GM19397 (cell line): ENCODE results near the gene LCT.
"Not testable (repeated sequence)": the region's sequence is repeated elsewhere in the genome, so short reads cannot be mapped to it uniquely, and the experiment has no call there.

Experiments used
- ATAC-seq: cut with Tn5 transposase; IDR thresholded peaks from one replicate; pipeline ENCODE4 v1.9.1; 2021; ENCODE audit warnings: mild to moderate bottlenecking, moderate library complexity; ENCODE audit not compliant: unreplicated experiment

LCT gene

DNA sequence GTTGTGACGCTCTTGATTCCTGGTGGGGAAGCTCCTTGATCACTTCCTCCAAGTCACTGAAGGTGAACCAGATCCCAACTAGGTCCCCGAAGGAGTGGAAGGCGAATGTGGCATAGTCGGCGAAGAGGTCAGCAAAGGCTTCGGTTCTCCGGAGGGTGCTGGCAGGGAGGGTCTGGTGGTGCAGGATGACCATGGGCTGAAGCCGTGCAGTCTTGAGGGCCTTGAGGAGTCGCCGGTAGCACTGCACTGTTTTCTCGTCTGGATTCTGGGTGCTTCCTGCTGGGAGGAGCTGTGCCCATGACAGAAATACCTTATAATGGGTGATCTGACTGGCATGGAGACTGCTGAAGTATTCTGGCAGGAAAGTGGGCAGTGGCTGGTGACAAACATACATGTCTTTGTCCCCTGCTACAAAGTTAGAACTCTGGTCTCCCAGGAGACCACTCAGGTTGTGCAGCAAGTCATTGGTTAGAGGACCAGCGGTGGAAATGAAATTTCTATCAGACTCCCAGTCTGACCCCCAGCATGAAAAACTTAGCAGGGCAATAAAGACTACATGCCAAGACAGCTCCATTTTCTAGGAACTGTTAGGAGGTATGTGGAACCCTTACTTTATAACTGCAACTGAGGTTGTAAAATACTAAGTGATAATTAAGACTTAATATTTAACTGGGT, at the start of gene LCT:
TSS of gene LCT (minus strand) at position 589 of the 675 bp plus-strand sequence. CDS start at position 574, 15 bp downstream.
- ATAC-seq, result no peak

DNA sequence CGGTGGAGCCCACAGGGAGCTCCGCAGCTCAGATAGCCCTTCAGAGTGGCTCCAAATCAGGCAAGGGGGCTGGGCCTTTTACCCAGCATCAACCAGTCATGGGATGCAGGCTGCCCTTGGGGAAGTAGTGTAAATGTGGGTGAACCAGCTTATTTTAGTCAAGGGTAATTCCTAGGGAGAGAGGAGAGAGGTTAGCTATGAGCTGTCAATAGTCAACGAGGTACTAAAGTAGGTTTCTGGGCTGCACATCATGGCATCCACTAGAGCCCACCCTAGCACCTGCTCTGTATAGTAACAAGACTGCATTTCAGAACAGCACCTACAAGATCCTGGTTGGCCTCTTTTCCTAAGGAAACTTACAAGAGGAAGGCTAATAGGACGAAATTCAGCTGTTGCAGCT, 48.7 kb upstream of the LCT start:
- no peak for ATAC-seq

DNA sequence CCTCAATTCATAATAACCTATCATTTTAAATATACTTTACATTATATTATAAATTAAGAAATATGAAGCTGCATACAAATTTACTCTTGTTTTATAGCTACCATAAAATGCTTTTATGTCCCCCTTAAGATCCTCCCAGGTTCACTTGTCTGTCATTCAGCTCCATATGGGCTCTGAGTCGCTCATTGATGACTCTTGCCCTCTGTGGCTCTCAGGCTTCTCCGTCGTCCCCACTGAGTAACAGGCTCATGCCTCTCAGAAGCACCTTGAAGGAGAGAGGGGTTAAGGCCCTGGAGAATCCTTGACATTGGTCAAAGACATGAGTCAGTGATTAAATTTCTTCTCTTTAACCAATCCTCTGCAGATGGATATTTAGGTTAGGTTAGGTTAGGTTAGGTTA, 45.4 kb upstream of the LCT start:
- no peak for ATAC-seq

- not testable (repeated sequence) for ATAC-seq
Measured at GRCh38 chr2:135876770-135877169, 39.8 kb upstream of the LCT start.

- peak; percentile 91 for ATAC-seq
Measured at GRCh38 chr2:135876066-135876711, 39.2 kb upstream of the LCT start, which contains the start of gene MCM6. MCM6 (minus strand) TSS chr2:135876443; CDS start chr2:135876365, 78 bp downstream.

DNA sequence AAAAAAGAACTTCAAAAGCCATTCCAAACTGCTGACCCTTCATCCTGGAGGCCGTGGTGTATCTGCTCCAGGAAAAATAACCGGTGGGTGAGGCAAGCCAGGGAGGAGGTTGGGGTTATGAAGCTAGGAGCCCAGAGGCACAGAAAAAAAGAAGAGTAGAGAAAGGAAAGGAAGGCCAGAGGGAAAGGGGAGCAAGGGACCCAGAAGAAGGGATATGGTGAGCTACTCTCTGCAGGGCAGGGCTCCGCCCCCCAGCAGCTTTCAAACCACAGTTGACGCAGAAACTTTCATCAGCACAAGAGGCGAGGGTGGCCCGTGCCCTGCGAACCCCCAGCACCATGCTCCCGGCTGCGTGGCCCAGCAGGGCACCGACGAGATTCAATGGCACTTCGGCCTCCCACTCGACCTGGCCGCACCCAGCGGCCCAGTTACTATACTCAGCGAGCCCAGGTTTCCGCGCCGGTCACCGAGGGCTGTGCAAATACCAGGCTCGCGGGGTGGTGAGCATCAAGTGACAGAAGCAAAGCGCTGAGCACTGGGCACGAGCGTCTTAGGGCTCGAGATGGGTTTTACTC, 38.6 kb upstream of the LCT start:
- ATAC-seq, result peak; percentile 59

DNA sequence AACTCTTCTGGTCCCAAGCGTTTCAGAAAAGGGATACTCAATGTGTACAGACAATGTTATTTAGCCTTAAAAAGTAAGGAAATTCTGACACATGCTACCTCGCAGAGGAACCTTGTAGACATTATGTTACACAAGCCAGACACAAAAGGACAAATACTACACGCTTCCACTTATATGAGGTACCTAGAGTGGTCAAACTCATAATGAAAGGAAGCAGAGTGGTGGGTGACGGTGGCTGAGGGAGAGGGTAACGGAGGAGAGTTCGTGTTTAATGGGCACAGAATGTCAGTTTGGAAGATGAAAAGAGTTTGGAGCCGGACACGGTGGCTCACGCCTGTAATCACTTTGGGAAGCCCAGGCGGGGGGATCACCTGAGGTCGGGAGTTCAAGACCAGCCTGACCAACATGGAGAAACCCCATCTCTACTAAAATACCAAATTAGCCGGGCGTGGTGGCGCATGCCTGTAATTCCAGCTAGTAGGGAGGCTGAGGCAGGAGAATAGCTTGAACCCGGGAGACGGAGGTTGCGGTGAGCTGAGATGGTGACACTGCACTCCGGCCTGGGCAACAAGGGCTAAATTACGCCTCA, 37.9 kb upstream of the LCT start:
- ATAC-seq, result no peak

- no peak for ATAC-seq
Measured at GRCh38 chr2:135870571-135870970, 33.6 kb upstream of the LCT start.

DNA sequence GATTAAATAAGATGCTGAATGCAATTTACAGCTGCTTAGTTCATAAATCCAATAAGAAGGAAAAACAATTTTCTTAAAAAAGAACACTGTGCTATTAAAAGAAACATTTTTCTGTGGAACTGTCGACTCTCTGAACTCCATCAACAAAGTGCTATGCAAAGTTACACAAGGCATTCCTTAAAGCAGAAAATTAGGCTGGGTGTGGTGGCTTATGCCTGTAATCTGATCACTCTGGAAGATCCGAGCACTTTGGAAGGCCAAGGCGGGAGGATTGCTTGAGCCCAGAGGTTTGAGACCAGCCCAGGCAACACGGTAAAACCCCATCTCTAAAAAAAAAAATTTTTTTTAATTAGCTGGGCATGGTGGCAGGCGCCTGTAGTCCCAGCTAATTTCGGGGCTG, 26.2 kb upstream of the LCT start:
- ATAC-seq, result no peak

- no peak for ATAC-seq
Measured at GRCh38 chr2:135862718-135863117, 25.7 kb upstream of the LCT start.

- no peak for ATAC-seq
Measured at GRCh38 chr2:135853401-135853800, 16.4 kb upstream of the LCT start.

DNA sequence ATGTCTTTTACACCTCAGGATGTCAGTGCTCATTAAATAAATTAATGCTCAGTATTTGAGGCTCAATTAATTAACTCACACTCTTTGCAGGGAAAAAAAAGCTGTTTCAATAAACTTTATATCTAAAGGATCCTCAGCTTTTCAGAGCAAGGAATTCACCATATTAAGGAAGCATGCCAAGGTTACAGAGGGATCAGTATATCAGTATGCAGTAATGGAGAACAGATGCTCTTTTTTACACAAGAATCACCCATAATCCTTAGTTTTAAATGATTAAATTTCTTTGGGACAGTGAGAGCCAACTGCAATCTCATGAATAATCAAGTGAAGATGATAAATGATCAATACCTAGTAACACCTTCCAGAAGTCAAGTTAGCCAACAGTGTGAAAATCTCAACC, 14.9 kb upstream of the LCT start:
- ATAC-seq, result no peak

- no peak for ATAC-seq
Measured at GRCh38 chr2:135850892-135851668, 14.1 kb upstream of the LCT start.

DNA sequence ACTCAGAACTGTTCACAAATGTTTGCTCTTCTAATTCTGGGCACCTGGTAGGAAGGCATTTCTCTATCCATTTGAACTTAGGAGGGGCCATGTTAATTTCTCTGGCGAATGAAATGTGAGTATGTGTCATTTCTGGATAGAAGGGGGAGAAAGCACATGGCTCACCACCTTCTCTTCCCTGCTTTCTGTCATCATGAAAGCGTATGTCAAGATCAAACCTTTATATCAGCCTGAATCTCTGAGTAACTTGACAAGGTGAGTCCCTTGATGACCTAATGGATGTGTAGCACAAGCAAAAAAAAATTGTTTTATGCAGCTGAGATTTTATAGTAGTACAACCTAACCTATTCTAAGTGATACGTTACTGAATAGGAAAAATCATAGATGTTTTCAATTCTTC, 12.1 kb upstream of the LCT start:
- no peak for ATAC-seq

DNA sequence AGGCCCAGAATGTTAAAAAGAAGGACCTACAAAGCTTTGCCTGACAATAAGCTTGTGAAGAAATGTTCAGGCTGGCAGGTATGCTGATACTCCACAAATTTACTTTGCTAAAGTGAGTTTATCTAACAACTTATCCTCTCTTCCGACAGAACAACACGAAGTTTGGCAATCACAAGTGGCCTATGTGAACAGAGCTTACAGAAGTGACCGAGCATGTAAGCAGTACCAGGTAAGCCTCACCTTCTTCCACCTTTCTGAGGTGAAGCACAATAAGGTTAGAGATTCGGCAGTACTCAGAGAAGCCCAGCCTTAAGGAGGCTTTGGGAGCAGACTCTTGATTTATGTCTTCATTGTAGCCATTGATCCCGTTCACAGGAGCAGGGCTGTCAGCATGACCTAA, 9.0 kb upstream of the LCT start:
- ATAC-seq, result no peak

- ATAC-seq, result no peak
Measured at GRCh38 chr2:135845257-135845656, 8.3 kb upstream of the LCT start.

DNA sequence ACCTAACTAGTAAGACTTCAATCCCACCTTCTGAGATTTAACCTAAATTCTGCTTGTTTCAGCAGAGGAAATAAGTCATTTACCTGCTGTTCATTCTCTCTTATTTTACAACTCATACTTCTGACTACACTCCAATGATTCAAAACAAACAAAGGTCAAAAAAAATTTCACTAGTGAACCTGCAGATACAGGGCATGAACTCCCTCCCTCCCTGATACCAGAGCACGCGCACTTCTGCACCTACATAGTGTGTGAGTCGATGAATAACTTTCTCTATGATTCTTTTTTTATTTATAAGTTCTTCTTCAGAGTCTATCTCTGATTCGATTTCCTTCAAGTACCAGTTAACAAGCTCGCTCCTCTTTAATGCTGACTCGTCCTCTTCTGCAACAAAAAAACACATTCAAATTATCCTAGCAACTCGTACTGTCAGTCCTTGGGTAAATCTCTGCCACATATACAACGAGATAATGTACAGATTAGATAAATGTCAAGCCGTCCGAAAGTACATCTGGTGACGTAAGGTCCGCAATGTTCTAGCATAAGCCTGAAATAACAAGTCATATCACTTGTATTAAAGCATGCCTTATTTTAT, 7.4 kb upstream of the LCT start:
- ATAC-seq, result no peak

DNA sequence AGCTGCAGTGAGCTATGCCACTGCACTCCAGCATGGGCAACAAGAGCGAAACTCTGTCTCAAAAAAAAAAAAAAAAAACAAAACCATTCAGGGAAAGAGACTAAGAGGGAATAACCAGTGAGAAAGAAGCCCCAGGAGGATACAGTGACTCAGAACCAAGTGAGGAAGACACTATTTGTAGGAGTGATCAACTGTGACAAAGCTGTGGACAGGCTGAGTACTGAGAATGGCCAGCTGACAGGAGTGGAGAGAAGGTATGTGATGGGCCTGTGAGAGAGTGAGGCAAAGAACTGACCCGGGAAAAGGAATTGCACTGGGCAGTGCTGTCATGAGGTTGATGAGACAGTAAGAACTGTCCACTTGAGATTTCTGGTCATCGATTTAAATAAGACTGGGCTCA, 6.7 kb upstream of the LCT start:
- ATAC-seq, result no peak

- no peak for ATAC-seq
Measured at GRCh38 chr2:135840601-135841000, 3.6 kb upstream of the LCT start.

DNA sequence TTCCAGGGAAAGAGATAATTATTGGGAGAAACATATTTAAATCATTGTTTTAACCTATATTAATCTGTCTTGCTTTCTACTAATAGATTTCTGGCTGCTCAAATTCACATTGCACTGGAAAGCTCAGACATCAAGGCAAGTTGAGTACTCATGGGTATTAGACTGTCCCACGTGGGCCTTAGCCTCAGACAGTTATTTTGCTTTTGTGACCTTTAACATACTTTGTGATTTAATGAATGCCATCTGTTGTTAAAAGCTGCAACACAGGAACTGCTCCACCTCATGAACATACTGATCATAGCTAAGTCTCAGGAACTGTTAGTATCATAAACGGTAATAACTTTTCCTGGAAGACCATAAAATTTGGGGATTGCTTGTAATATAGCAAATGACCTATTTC, 2.7 kb upstream of the LCT start:
- no peak for ATAC-seq

- no peak for ATAC-seq
Measured at GRCh38 chr2:135838502-135838901, 1.5 kb upstream of the LCT start.
